GM12878 (cell line): ENCODE results near the gene ROCK2. TPM values are rescaled to one million over a fixed set of nuclear protein-coding genes. Genes with fewer than 3 reads are reported as not detected.

Experiments used
- ATAC-seq: fragments of 200-7000 bp; cut with Tn5 transposase; 3 replicates; pipeline ENCODE4 v1.9.1; 2020; ENCODE audit warnings: mild to moderate bottlenecking, moderate library complexity
- BruUV-seq: library from RNA; stranded (reverse); fragments of 400-500 nt; replicated peaks from 2 replicates; lab custom pipeline; 2021; lab: Mats Ljungman, UMichigan
- CTCF ChIA-PET: fragments of 300-600 bp; sonication (Branson Sonifier 250); formaldehyde crosslinking; extraction: SDS; loops from one replicate; lab custom pipeline; 2021; ENCODE audit warnings: inconsistent platforms; lab: Yijun Ruan, JAX
- POLR2A ChIA-PET: fragments of 350-600 bp; formaldehyde crosslinking; extraction: SDS; loops from one replicate; lab custom pipeline; 2021; ENCODE audit warnings: inconsistent platforms; lab: Charles Lee
- RAD21 ChIA-PET: fragments of 300-600 bp; sonication (Branson Sonifier 250); formaldehyde crosslinking; loops from one replicate; lab custom pipeline; 2023; ENCODE audit warnings: antibody characterized with exemption; ENCODE audit not compliant: unreplicated experiment; lab: Charles Lee
- SMC1A ChIA-PET: fragments of 300-600 bp; sonication (Branson Sonifier 250); formaldehyde crosslinking; loops from one replicate; lab custom pipeline; 2023; ENCODE audit not compliant: unreplicated experiment, uncharacterized antibody; lab: Charles Lee
- DNase-seq: peaks from one replicate; pipeline ENCODE4 v3.0.0-alpha.2; 2011; ENCODE audit warnings: low read depth, low spot score
- FAIRE-seq: peaks from 3 replicates; lab custom pipeline; 2011; peaks lifted over from hg19 to GRCh38; lab: Jason Lieb, UNC
- H2AFZ ChIP-seq: 2 replicates; pipeline ENCODE4 v1.6.0; 2011; ENCODE audit warnings: low read depth, low read length, control low read depth; ENCODE audit not compliant: control insufficient read depth
- H3K27ac ChIP-seq: 2 replicates; pipeline ENCODE4 v1.5.1; 2011; ENCODE audit warnings: control low read depth; ENCODE audit not compliant: control insufficient read depth, insufficient read depth
- H3K27me3 ChIP-seq, 2 experiments: replicated peaks in 1 of 2; 2 replicates each; pipeline versions ENCODE4 v1.6.0 to v1.6.1; 2011; ENCODE audit warnings: low read length in 1 of 2; ENCODE audit not compliant: control insufficient read depth in 2 of 2, insufficient read depth in 2 of 2
- H3K36me3 ChIP-seq, 2 experiments: 2 replicates each; pipeline ENCODE4 v1.5.1; 2011; ENCODE audit warnings: low read length in 1 of 2; ENCODE audit not compliant: control insufficient read depth in 2 of 2, insufficient read depth in 2 of 2
- H3K4me1 ChIP-seq: 2 replicates; pipeline ENCODE4 v1.6.1; 2011; ENCODE audit warnings: mild to moderate bottlenecking, low read length, moderate library complexity, mixed read lengths; ENCODE audit not compliant: control insufficient read depth, insufficient read depth
- H3K4me2 ChIP-seq: 2 replicates; pipeline ENCODE4 v1.6.0; 2011; ENCODE audit warnings: control low read depth; ENCODE audit not compliant: control insufficient read depth, insufficient read depth
- H3K4me3 ChIP-seq: fragments of 200-600 bp; sonication (generic); 2 replicates; pipeline ENCODE4 v1.5.1; 2016
- H3K79me2 ChIP-seq: 2 replicates; pipeline ENCODE4 v1.6.0; 2011; ENCODE audit warnings: low read length; ENCODE audit not compliant: control insufficient read depth, insufficient read depth
- H3K9ac ChIP-seq: 2 replicates; pipeline ENCODE4 v1.8.0; 2011; ENCODE audit warnings: low read length, control low read depth, mixed read lengths; ENCODE audit not compliant: control insufficient read depth, insufficient read depth
- H3K9me3 ChIP-seq: replicated peaks from 3 replicates; pipeline ENCODE4 v1.5.1; 2011; ENCODE audit warnings: mild to moderate bottlenecking, low read length; ENCODE audit not compliant: control insufficient read depth, insufficient read depth
- H4K20me1 ChIP-seq: 2 replicates; pipeline ENCODE4 v1.6.0; 2011; ENCODE audit not compliant: control insufficient read depth, insufficient read depth
- ATF7 ChIP-seq: fragments of 450-650 bp; IDR thresholded peaks from 2 replicates; pipeline ENCODE4 v1.6.1; 2016; ENCODE audit warnings: low read depth, mild to moderate bottlenecking
- FOXK2 ChIP-seq: fragments of 450-650 bp; IDR thresholded peaks from 2 replicates; pipeline ENCODE4 v1.6.1; 2017; ENCODE audit warnings: mild to moderate bottlenecking, moderate library complexity
- JUNB ChIP-seq: IDR thresholded peaks from 2 replicates; pipeline ENCODE4 v1.6.1; 2016; ENCODE audit warnings: antibody characterized with exemption, mild to moderate bottlenecking
- KDM1A ChIP-seq: fragments of 200-600 bp; sonication (generic); IDR thresholded peaks from 2 replicates; pipeline ENCODE4 v1.6.1; 2016; ENCODE audit warnings: borderline replicate concordance
- PBX3 ChIP-seq: IDR thresholded peaks from 2 replicates; pipeline ENCODE4 v1.6.1; 2011; ENCODE audit warnings: mild to moderate bottlenecking, low read depth, low read length, moderate library complexity; ENCODE audit not compliant: insufficient replicate concordance
- STAT1 ChIP-seq: fragments of 450-650 bp; conservative IDR thresholded peaks from 2 replicates; pipeline ENCODE4 v1.6.1; 2014; ENCODE audit warnings: antibody characterized with exemption, mild to moderate bottlenecking
- ZBTB40 ChIP-seq: fragments of 450-650 bp; IDR thresholded peaks from 2 replicates; pipeline ENCODE4 v1.6.1; 2016; ENCODE audit warnings: mild to moderate bottlenecking, moderate library complexity, borderline replicate concordance
- in situ Hi-C: fragments of 300-500 bp; cut with MboI; formaldehyde crosslinking; loops from 9 replicates; pipeline ENCODE4 v1.14.3; 2018; ENCODE audit warnings: mixed read lengths
- intact Hi-C: fragments of 100-400 bp; cut with micrococcal nuclease; formaldehyde crosslinking; loops from one replicate; pipeline ENCODE4 v1.14.2; 2022; ENCODE audit not compliant: unreplicated experiment
- polyA plus RNA-seq, 11 experiments: library from polyadenylated mRNA; depleted of rRNA in 4 of 11; unstranded in 6 of 11; stranded (reverse) in 5 of 11; fragments of >200 nt; fragmentation: Nextera tagmentation in 4 of 11; fragmentation: Illumina TruSeq in 1 of 11; extraction: Ambion mirVana in 4 of 11; extraction: Trizol in 1 of 11; gene quantifications; 1 replicate in 1 of 11; 2 replicates in 10 of 11; pipeline versions ENCODE4 v1.2.1 to v1.2.3, GENCODE V29; 2011 to 2016; ENCODE audit warnings: inconsistent platforms in 2 of 11, missing spikeins in 2 of 11, low read depth in 1 of 11
- total RNA-seq, 4 experiments: library from RNA; depleted of rRNA in 3 of 4; stranded (reverse); fragments of >200 nt in 3 of 4; fragmentation: Illumina TruSeq in 1 of 4; extraction: Trizol in 1 of 4; gene quantifications; 2 replicates each; pipeline versions ENCODE4 v1.2.1 to v1.2.3, GENCODE V29; 2013 to 2021

The ROCK2 gene
- total and polyA plus RNA-seq, 10 of the 15 experiments (the other 5 are each of a cell fraction or from before 2014, with no cell fraction given) = 4.6 to 22.1 (median 8.3) TPM

GRCh38 chr2:11286749-11287148, 57.7 kb downstream of the ROCK2 start (continued):
- TF ChIP-seq ZBTB40 (no peak), JUNB (no peak), FOXK2 (no peak), STAT1 (no peak), KDM1A (no peak)

- ChIA-PET POLR2A (no interaction called here), RAD21 (interaction anchor here (0.7 kb wide), 1 partner anchor 17 kb away, joined by 3 read pairs; no protein-coding TSS in a partner anchor), SMC1A (interaction anchor here (1.6 kb wide), 1 partner anchor 8 kb away, joined by 5 read pairs; no protein-coding TSS in a partner anchor), CTCF (interaction anchor here (1.5 to 1.6 kb wide), 2 partner anchors 8 to 47 kb away, joined by 3 read pairs; no protein-coding TSS in a partner anchor)
- no peaks in the 10 kb centered on the region for H4K20me1 ChIP-seq
- DNase-seq = no peak
- TF ChIP-seq ATF7 (0 out of 2 replicates have a peak, but pooled peaks have one; percentile 17), PBX3 (no peak)
- no peak overlapping the region for H3K27ac ChIP-seq
- H3K79me2 ChIP-seq = peaks cover 2% of the 10 kb centered on the region
- ATAC-seq = no peak
- FAIRE-seq = peak; percentile 35
- no peaks in the 10 kb centered on the region for H3K27me3 ChIP-seq
- no peak overlapping the region for H2AFZ ChIP-seq
- no peak overlapping the region for H3K4me3 ChIP-seq
- intact Hi-C loops (no loop called here), in situ Hi-C loops (no loop called here)
- H3K9me3 ChIP-seq = no peaks in the 10 kb centered on the region; the same call in 1 of the 3 replicates
- H3K4me1 ChIP-seq = no peaks in the 10 kb centered on the region
- peaks cover 0 to 3% of the 10 kb centered on the region in 2 experiments; a peak in 2 of 4 replicates for H3K36me3 ChIP-seq
- H3K9ac ChIP-seq = no peak overlapping the region
- H3K4me2 ChIP-seq = no peak overlapping the region
- no TSS peak for BruUV-seq
Measured at GRCh38 chr2:11286323-11286722, 58.1 kb downstream of the ROCK2 start.
